ENCODE measurements around the gene VAV2. TPM values are rescaled to one million over a fixed set of nuclear protein-coding genes. Genes with fewer than 3 reads are reported as not detected.

VAV2 gene
- total RNA-seq, 1 experiment from 2014 or later: 9.7 TPM

- Histone ChIP-seq H3K4me2 (ENCODE audit: low read length) (no peak overlapping the region), H3K9ac (ENCODE audit: low read length) (no peak overlapping the region), H4K20me1 (ENCODE audit: low read length) (no peaks in the 10 kb centered on the region), H3K36me3 (ENCODE audit: low read depth, low read length) (no peaks in the 10 kb centered on the region), H2AFZ (ENCODE audit: low read length) (no peak overlapping the region), H3K27ac (ENCODE audit: low read length) (no peak overlapping the region), H3K9me2 (replicated peaks; ENCODE audit: low read length) (no peaks in the 10 kb centered on the region), H3K9me3 (ENCODE audit: low read length) (no peaks in the 10 kb centered on the region), H3K79me2 (ENCODE audit: low read length) (no peaks in the 10 kb centered on the region), H3K4me1 (ENCODE audit: insufficient read depth, low read length) (no peaks in the 10 kb centered on the region), H3K4me3 (ENCODE audit: low read length) (no peak overlapping the region), H3K27me3 (ENCODE audit: low read length) (no peaks in the 10 kb centered on the region), H3F3A (ENCODE audit: low read length, unreplicated experiment) (no peaks in the 10 kb centered on the region)
- POLR2A ChIA-PET (ENCODE audit: unreplicated experiment): no interaction called here
- DNase-seq: peak; percentile 36
- ATAC-seq: no peak; the same call in 1 of the 2 replicates
- BruUV-seq (replicated peaks): no TSS peak
- intact Hi-C loops (cut with micrococcal nuclease): no loop called here
- TF ChIP-seq, protein P1, sequence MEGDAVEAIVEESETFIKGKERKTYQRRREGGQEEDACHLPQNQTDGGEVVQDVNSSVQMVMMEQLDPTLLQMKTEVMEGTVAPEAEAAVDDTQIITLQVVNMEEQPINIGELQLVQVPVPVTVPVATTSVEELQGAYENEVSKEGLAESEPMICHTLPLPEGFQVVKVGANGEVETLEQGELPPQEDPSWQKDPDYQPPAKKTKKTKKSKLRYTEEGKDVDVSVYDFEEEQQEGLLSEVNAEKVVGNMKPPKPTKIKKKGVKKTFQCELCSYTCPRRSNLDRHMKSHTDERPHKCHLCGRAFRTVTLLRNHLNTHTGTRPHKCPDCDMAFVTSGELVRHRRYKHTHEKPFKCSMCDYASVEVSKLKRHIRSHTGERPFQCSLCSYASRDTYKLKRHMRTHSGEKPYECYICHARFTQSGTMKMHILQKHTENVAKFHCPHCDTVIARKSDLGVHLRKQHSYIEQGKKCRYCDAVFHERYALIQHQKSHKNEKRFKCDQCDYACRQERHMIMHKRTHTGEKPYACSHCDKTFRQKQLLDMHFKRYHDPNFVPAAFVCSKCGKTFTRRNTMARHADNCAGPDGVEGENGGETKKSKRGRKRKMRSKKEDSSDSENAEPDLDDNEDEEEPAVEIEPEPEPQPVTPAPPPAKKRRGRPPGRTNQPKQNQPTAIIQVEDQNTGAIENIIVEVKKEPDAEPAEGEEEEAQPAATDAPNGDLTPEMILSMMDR (conservative IDR thresholded peaks at IDR 0.05; ENCODE audit: low read depth, low read length): no peak
- TF ChIP-seq EZH2 (IDR thresholded peaks at IDR 0.05; ENCODE audit: low read length, unreplicated experiment) (no peak), EZH2phosphoT487 (IDR thresholded peaks at IDR 0.05; ENCODE audit: borderline replicate concordance, low read length) (no peak)
- CTCF ChIA-PET: no interaction called here
Observed at GRCh38 chr9:134014946-134015345, 22.8 kb upstream of the VAV2 start.

GRCh38 chr9:134011401-134011800, 19.3 kb upstream of the VAV2 start:
- no peaks in the 10 kb centered on the region for H3K9me2 ChIP-seq (replicated peaks; ENCODE audit: low read length)
- no peaks in the 10 kb centered on the region for H4K20me1 ChIP-seq (ENCODE audit: low read length)
- H3K4me3 ChIP-seq (ENCODE audit: low read length): no peak overlapping the region
- ATAC-seq (no peak), DNase-seq (no peak)
- intact Hi-C loops (cut with micrococcal nuclease): no loop called here
- H3K9ac ChIP-seq (ENCODE audit: low read length): no peak overlapping the region
- no peaks in the 10 kb centered on the region for H3K36me3 ChIP-seq (ENCODE audit: low read depth, low read length)
- no peaks in the 10 kb centered on the region for H3K9me3 ChIP-seq (ENCODE audit: low read length)
- no TSS peak for BruUV-seq (replicated peaks)
- ChIA-PET CTCF (no interaction called here), POLR2A (ENCODE audit: unreplicated experiment) (no interaction called here)
- H3F3A ChIP-seq (ENCODE audit: low read length, unreplicated experiment): no peaks in the 10 kb centered on the region
- no peaks in the 10 kb centered on the region for H3K27me3 ChIP-seq (ENCODE audit: low read length)
- no peaks in the 10 kb centered on the region for H3K79me2 ChIP-seq (ENCODE audit: low read length)
- no peak overlapping the region for H3K4me2 ChIP-seq (ENCODE audit: low read length)
- H3K27ac ChIP-seq (ENCODE audit: low read length): no peak overlapping the region
- H2AFZ ChIP-seq (ENCODE audit: low read length): no peak overlapping the region
- H3K4me1 ChIP-seq (ENCODE audit: insufficient read depth, low read length): no peaks in the 10 kb centered on the region
- TF ChIP-seq EZH2 (IDR thresholded peaks at IDR 0.05; ENCODE audit: low read length, unreplicated experiment) (no peak), EZH2phosphoT487 (IDR thresholded peaks at IDR 0.05; ENCODE audit: borderline replicate concordance, low read length) (no peak)
- TF ChIP-seq, protein P1 (conservative IDR thresholded peaks at IDR 0.05; ENCODE audit: low read depth, low read length): no peak

DNA sequence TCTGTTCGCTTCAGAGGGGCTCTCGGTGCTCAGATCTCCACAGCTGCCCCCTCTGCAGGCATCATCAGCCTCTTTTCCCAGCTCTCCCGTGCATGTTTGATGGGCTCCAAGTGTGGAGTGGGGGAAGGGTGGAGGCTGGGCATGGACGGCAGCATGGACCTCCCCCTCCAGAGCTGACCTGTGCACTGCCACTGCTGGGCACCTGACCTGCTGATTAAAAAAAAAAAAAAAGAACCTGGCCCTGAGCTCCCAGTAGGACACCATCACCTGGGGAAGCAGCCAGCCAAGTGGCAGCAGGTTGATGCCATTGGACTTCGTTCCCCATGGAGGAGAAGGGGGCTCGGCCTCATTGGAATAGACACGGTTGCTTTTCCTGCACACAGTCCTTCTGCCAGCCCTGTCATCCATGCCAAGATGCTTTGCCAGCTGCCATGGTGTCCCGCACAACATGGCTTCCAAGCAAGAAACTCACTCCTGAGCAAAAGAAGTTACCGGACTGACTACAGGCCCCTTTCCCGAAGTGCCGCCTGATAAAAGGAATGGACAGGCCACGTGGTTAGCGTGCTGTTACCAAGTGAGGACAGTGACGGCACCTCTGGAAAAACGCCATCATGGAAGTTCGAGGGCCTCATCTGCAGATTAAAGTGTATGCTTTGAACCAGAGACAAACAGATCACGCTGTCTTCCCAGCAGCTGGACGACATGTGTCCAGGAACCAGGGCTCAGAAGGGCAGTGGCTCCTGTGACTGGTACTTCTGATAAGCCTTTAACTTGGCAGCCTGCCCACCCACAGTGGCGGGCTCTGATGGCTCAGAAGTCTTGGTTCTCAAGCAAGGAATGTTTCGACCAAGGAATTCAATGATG, 18.4 kb upstream of the VAV2 start:
- Histone ChIP-seq H3K9me3 (ENCODE audit: low read length) (no peaks in the 10 kb centered on the region), H3K79me2 (ENCODE audit: low read length) (no peaks in the 10 kb centered on the region), H3F3A (ENCODE audit: low read length, unreplicated experiment) (no peaks in the 10 kb centered on the region), H3K4me3 (ENCODE audit: low read length) (no peak overlapping the region), H3K9ac (ENCODE audit: low read length) (no peak overlapping the region), H3K27me3 (ENCODE audit: low read length) (no peaks in the 10 kb centered on the region), H3K9me2 (replicated peaks; ENCODE audit: low read length) (no peaks in the 10 kb centered on the region), H2AFZ (ENCODE audit: low read length) (no peak overlapping the region), H3K4me1 (ENCODE audit: insufficient read depth, low read length) (no peaks in the 10 kb centered on the region), H3K27ac (ENCODE audit: low read length) (no peak overlapping the region), H3K36me3 (ENCODE audit: low read depth, low read length) (no peaks in the 10 kb centered on the region), H4K20me1 (ENCODE audit: low read length) (no peaks in the 10 kb centered on the region), H3K4me2 (ENCODE audit: low read length) (no peak overlapping the region)
- no peak for DNase-seq
- CTCF ChIA-PET: no interaction called here
- no peak for ATAC-seq
- BruUV-seq (replicated peaks): no TSS peak
- TF ChIP-seq EZH2phosphoT487 (IDR thresholded peaks at IDR 0.05; ENCODE audit: borderline replicate concordance, low read length): no peak
- no peak for TF ChIP-seq EZH2 (IDR thresholded peaks at IDR 0.05; ENCODE audit: low read length, unreplicated experiment)
- TF ChIP-seq, protein P1 (conservative IDR thresholded peaks at IDR 0.05; ENCODE audit: low read depth, low read length): no peak
- POLR2A ChIA-PET (ENCODE audit: unreplicated experiment): no interaction called here
- intact Hi-C loops (cut with micrococcal nuclease): no loop called here
